ENCODE measurements around the gene RARA. TPM values are rescaled to one million over a fixed set of nuclear protein-coding genes. Genes with fewer than 3 reads are reported as not detected.

RARA gene
- total RNA-seq, 1 experiment from 2014 or later, result 35.1 TPM

- no peaks in the 10 kb centered on the region for H3K9me3 ChIP-seq (ENCODE audit: control insufficient read depth in 1 of 2, insufficient read depth in 1 of 2, low read depth in 1 of 2, low read length in 2 of 2)
- no peak overlapping the region for H3K4me2 ChIP-seq (ENCODE audit: low read length)
- ATAC-seq, result no peak
- peaks cover 0 to 10% of the 10 kb centered on the region in 2 experiments; a peak in 2 of 4 replicates for H3K36me3 ChIP-seq (ENCODE audit: control insufficient read depth in 1 of 2, insufficient read depth in 2 of 2, low read length in 2 of 2)
- no peak for DNase-seq (ENCODE audit: low read depth, low spot score)
- intact Hi-C loops (cut with micrococcal nuclease), result no loop called here
- RAD21 ChIA-PET (ENCODE audit: low non-redundant PET in 1 of 2, low total read pairs in 2 of 2, uncharacterized antibody in 2 of 2, unreplicated experiment in 2 of 2), result no interaction called here
- TF ChIP-seq FOSL1 (IDR thresholded peaks at IDR 0.05; ENCODE audit: low read depth) (no peak), CTCF (IDR thresholded peaks at IDR 0.05 in 2 of 3, conservative IDR thresholded peaks at IDR 0.05 in 1 of 3; ENCODE audit: borderline replicate concordance in 1 of 3, insufficient read depth in 1 of 3, low read depth in 2 of 3, low read length in 2 of 3) (no peak), SIN3A (IDR thresholded peaks at IDR 0.05; ENCODE audit: low read depth) (no peak), JUND (IDR thresholded peaks at IDR 0.05) (no peak), CBX3 (IDR thresholded peaks at IDR 0.05; ENCODE audit: low read depth) (no peak), EZH2 (IDR thresholded peaks at IDR 0.05) (no peak)
- no peak overlapping the region for H3K4me3 ChIP-seq (replicated peaks in 1 of 2; ENCODE audit: low read depth in 1 of 2, low read length in 2 of 2)
- no peak overlapping the region for H2AFZ ChIP-seq (ENCODE audit: low read depth, low read length, poor library complexity, severe bottlenecking)
- no TSS peak for BruUV-seq (replicated peaks)
- H3K9me2 ChIP-seq (ENCODE audit: insufficient read depth), result no peaks in the 10 kb centered on the region
- CTCF ChIA-PET, result no interaction called here
- POLR2A ChIA-PET, result interaction anchor here (0.6 to 0.9 kb wide), 2 partner anchors 13 to 21 kb away, joined by 3 to 4 read pairs; no protein-coding TSS in a partner anchor
- peaks cover 73% of the 10 kb centered on the region for H3K79me2 ChIP-seq (ENCODE audit: insufficient read depth, low read length)
- H3K9ac ChIP-seq (ENCODE audit: low read length), result no peak overlapping the region
- H3K27ac ChIP-seq (ENCODE audit: low read depth, low read length), result peak overlapping the region; percentile 22; the same call in 1 of the 2 replicates
- peaks cover 29 to 35% of the 10 kb centered on the region in 2 experiments for H3K4me1 ChIP-seq (ENCODE audit: control insufficient read depth in 1 of 2, insufficient read depth in 2 of 2, low read length in 2 of 2)
- H4K20me1 ChIP-seq (ENCODE audit: insufficient read depth), result no peaks in the 10 kb centered on the region
- H3K27me3 ChIP-seq (ENCODE audit: insufficient read depth, low read length), result no peaks in the 10 kb centered on the region
Measured at GRCh38 chr17:40329839-40330794, 21.1 kb downstream of the RARA start.

Measured in HCT116 (cell line).